ENCODE data around the gene BBS2.

GRCh38 chr16:56470666-56471065 lies 49.2 kb downstream of the BBS2 start:
- no peak for TF ChIP-seq CTCF (IDR thresholded peaks at IDR 0.05)
- TF ChIP-seq POLR2A (IDR thresholded peaks at IDR 0.05): no peak
- TF ChIP-seq POLR2AphosphoS5 (IDR thresholded peaks at IDR 0.05): no peak
- no peak for TF ChIP-seq EP300 (IDR thresholded peaks at IDR 0.05)

All from stomach (tissue), 4 donors.